Mesendoderm (in vitro differentiated cells): ENCODE data around the gene EIF3I.

Experiments used
- DNase-seq: peaks from one replicate; pipeline ENCODE4 v3.0.0; 2013
- H2AK5ac ChIP-seq: 2 replicates; pipeline ENCODE4 v1.6.1; 2013; ENCODE audit warnings: low read length, inconsistent platforms
- H2BK120ac ChIP-seq: 2 replicates; pipeline ENCODE4 v1.6.1; 2013; ENCODE audit warnings: low read depth, mild to moderate bottlenecking, low read length, moderate library complexity, mixed read lengths
- H2BK15ac ChIP-seq: replicated peaks from 2 replicates; pipeline ENCODE4 v1.6.1; 2013; ENCODE audit warnings: low read depth, mild to moderate bottlenecking, moderate library complexity
- H2BK5ac ChIP-seq: 2 replicates; pipeline ENCODE4 v1.6.1; 2013; ENCODE audit warnings: low read length, inconsistent platforms
- H3K18ac ChIP-seq: 2 replicates; pipeline ENCODE4 v1.6.1; 2013; ENCODE audit warnings: mild to moderate bottlenecking, low read length, mixed read lengths
- H3K23ac ChIP-seq: one replicate; pipeline ENCODE4 v1.6.1; 2013; ENCODE audit warnings: low read length
- H3K27ac ChIP-seq: 2 replicates; pipeline ENCODE4 v1.5.1; 2013; ENCODE audit warnings: low read depth, mild to moderate bottlenecking, inconsistent platforms, low read length, moderate library complexity
- H3K27me3 ChIP-seq: 2 replicates; pipeline ENCODE4 v1.6.1; 2013; ENCODE audit warnings: low read length, control low read depth, mild to moderate bottlenecking, inconsistent platforms; ENCODE audit not compliant: insufficient read depth, poor library complexity
- H3K36me3 ChIP-seq: 2 replicates; pipeline ENCODE4 v1.6.1; 2013; ENCODE audit warnings: low read length, inconsistent platforms; ENCODE audit not compliant: control insufficient read depth, insufficient read depth
- H3K4ac ChIP-seq: one replicate; pipeline ENCODE4 v1.6.1; 2013; ENCODE audit warnings: low read depth, mild to moderate bottlenecking, low read length, moderate library complexity
- H3K4me1 ChIP-seq: 2 replicates; pipeline ENCODE4 v1.6.1; 2013; ENCODE audit warnings: low read depth, low read length, inconsistent platforms; ENCODE audit not compliant: control insufficient read depth
- H3K4me2 ChIP-seq: 2 replicates; pipeline ENCODE4 v1.6.1; 2013; ENCODE audit warnings: low read length
- H3K4me3 ChIP-seq: 2 replicates; pipeline ENCODE4 v1.5.1; 2013; ENCODE audit warnings: mild to moderate bottlenecking, low read length
- H3K56ac ChIP-seq: one replicate; pipeline ENCODE4 v1.6.1; 2013; ENCODE audit warnings: low read length
- H3K79me1 ChIP-seq: 2 replicates; pipeline ENCODE4 v1.6.1; 2013; ENCODE audit warnings: low read length, inconsistent platforms
- H3K79me2 ChIP-seq: 2 replicates; pipeline ENCODE4 v1.6.1; 2013; ENCODE audit warnings: mild to moderate bottlenecking, low read length; ENCODE audit not compliant: control insufficient read depth, insufficient read depth
- H3K9ac ChIP-seq: 2 replicates; pipeline ENCODE4 v1.6.1; 2013; ENCODE audit warnings: low read length, inconsistent platforms
- H4K5ac ChIP-seq: one replicate; pipeline ENCODE4 v1.6.1; 2013; ENCODE audit warnings: low read length
- H4K8ac ChIP-seq: one replicate; pipeline ENCODE4 v1.6.1; 2013; ENCODE audit warnings: low read depth, mild to moderate bottlenecking, control low read depth, low read length, moderate library complexity
- WGBS: extraction: QIAGEN DNeasy Blood & Tissue Kit; methylation state at CpG from one replicate; pipeline ENCODE4 v1.1.7; 2013; ENCODE audit warnings: low lambda C conversion rate, missing lambda C conversion rate; ENCODE audit not compliant: insufficient coverage; ENCODE audit errors: extremely low coverage; 5-methylcytosine and 5-hydroxymethylcytosine counted together

EIF3I gene

DNA sequence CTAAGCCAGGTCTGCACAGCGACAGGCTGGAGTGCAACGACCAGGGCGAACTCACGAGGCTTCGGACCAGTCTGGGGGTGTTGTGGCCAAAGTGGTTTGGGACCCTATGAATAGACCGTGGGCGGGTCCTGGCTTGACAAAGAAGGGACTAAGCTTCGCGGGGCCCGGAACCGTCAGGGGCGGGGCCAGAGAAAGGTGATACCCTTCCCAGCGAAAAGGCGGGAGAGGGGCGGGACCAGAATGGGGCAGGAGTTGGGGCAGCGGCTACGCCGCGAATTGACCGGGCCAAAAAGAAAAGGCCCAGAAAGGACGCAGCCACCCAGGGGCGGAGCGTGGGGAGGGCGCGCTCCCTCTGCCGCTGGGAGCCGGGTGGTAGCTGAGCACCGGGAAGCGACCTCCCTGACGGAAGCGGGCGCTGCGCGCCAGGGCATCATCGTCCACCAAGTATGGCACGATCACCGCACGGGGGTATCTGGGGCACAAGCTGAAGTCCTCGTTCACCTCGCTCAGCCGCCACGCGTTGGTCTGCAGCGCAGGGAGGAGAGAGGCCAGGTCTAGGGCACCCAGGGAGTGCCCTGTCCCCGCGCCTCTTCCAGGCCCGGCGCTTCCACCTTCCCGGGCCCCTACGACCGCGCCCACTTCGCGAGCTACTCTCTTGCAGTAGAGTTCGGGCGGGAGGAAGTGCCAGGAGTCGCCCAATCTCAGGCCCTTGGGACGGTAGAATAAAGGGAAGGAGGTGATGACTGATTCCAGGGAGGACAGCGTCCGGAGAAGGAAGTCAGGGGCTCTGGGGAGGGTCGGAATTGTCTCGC, 18.1 kb downstream of the EIF3I start:
- peak; percentile 91 for DNase-seq
- Histone ChIP-seq H2BK15ac (no peak overlapping the region), H3K18ac (peak overlapping the region; percentile 53), H4K5ac (no peak overlapping the region), H3K56ac (peak overlapping the region; percentile 98), H3K23ac (peak overlapping the region; percentile 37), H4K8ac (no peak overlapping the region), H2AK5ac (no peak overlapping the region), H3K79me2 (no peaks in the 10 kb centered on the region), H3K4me3 (peak overlapping the region; percentile 70), H2BK5ac (peak overlapping the region; percentile 10), H3K36me3 (no peaks in the 10 kb centered on the region), H3K9ac (peak overlapping the region; percentile 90), H2BK120ac (no peak overlapping the region), H3K4me1 (no peaks in the 10 kb centered on the region), H3K27me3 (no peaks in the 10 kb centered on the region), H3K4me2 (peak overlapping the region; percentile 98), H3K79me1 (no peaks in the 10 kb centered on the region), H3K4ac (peak overlapping the region; percentile 11), H3K27ac (peak overlapping the region; percentile 47)
- no CpG with 5 or more reads among the region's 62 CpGs for WGBS

DNA sequence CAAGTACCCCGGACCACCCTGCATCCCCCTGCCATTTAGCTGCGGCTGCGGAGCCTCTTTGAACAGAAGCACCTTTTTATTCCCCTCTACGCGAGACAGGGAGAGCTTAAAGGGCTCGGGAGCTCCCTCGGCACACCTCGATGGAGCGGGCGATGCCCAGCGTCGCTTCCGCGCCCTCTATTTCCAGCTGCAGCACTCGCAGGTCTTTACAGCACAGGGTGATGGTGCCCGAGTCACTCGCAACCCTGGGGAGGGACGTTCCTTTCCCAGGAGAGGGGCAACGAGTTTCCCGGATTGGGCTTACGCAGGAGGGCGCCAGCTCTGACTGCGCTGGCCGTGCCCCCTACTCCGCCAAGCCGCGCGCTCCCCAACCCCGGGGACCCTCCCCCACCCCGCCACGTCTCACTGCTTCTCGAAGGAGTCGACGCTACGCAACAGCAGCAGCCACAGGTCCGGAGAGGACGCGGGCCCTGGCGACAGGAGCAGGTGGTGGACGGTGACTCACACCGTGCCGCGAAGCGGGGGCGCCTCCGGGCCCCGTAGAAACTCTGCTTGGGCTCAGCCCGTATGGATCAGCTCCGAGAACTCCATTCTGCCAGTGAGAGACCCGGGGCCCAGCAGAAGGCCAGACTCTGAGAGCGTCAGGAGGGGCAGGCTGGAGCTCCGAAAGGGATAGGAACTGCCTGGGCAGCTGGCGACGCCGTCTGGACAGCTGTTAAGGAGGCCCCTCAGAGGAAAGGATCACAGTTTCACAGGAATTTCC, 19.0 kb downstream of the EIF3I start:
- Histone ChIP-seq H2BK5ac (no peak overlapping the region), H3K27ac (peak overlapping the region; percentile 34), H3K79me1 (no peaks in the 10 kb centered on the region), H3K79me2 (no peaks in the 10 kb centered on the region), H3K23ac (no peak overlapping the region), H2BK15ac (no peak overlapping the region), H3K36me3 (no peaks in the 10 kb centered on the region), H2AK5ac (no peak overlapping the region), H4K8ac (no peak overlapping the region), H3K9ac (peak overlapping the region; percentile 90), H3K27me3 (no peaks in the 10 kb centered on the region), H3K18ac (peak overlapping the region; percentile 11), H2BK120ac (no peak overlapping the region), H3K4me3 (peak overlapping the region; percentile 70), H4K5ac (no peak overlapping the region), H3K4me1 (no peaks in the 10 kb centered on the region), H3K56ac (peak overlapping the region; percentile 98), H3K4me2 (peak overlapping the region; percentile 94), H3K4ac (peak overlapping the region; percentile 11)
- WGBS = no CpG with 5 or more reads among the region's 55 CpGs
- DNase-seq = peak; percentile 75

DNA sequence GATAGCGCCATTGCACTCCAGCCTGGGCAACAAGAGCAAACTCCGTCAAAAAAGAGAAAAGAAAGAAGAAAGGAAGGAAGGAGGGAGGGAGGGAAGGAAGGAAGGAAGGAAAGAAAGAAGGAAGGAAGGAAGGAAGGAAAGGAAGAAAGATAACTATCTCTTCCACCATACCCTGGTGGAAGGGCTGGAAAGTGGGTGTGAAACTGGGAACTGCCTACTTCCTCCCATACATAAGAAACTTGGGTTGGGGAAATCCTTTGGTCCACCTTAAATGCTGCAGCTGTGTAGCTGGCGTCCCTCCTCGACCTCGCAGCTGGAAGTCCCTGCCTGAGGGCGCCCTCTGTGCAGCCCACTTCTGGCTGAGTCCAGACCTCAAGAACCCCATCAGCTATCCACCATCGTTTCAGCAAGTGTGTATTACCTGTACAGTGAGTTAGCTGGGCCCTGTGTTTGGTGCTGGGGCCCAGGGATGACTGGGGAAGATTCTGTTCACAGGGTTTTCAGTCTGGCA, 20.2 kb downstream of the EIF3I start:
- Histone ChIP-seq H3K36me3 (no peaks in the 10 kb centered on the region), H3K9ac (no peak overlapping the region), H3K27ac (no peak overlapping the region), H3K4ac (no peak overlapping the region), H3K4me3 (no peak overlapping the region), H3K79me1 (no peaks in the 10 kb centered on the region), H4K5ac (no peak overlapping the region), H3K4me1 (no peaks in the 10 kb centered on the region), H2BK15ac (no peak overlapping the region), H2BK120ac (no peak overlapping the region), H2BK5ac (no peak overlapping the region), H3K4me2 (no peak overlapping the region), H4K8ac (no peak overlapping the region), H3K18ac (no peak overlapping the region), H3K79me2 (no peaks in the 10 kb centered on the region), H2AK5ac (no peak overlapping the region), H3K56ac (peak overlapping the region; percentile 25), H3K27me3 (no peaks in the 10 kb centered on the region), H3K23ac (no peak overlapping the region)
- no CpG with 5 or more reads among the region's 7 CpGs for WGBS
- DNase-seq = no peak

DNA sequence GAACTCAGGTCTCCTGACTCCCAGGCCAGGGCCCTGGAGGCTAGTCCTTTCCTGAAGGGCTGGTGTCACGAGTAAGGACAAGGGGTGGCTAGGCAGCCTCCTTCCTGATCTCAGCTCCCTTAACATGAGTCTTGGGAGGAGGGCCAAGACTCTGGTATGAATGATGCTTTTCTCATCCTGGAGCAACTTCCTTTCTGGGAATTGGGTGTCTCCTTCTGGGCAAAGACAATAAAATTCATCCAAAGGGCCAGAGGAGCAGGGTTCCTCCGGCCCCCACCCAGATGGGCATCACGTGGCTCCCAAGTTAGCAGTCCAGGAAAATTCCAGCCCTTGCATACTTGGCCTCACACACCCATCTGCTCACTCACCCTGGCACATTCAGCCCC, 24.7 kb downstream of the EIF3I start, which contains the start of gene FAM167B:
TSS of gene FAM167B (plus strand) at position 335 of the 386 bp plus-strand sequence. CDS start 200 bp downstream, outside the sequence.
- H3K4me1 ChIP-seq = peaks cover 1% of the 10 kb centered on the region
- no peaks in the 10 kb centered on the region for H3K79me1 ChIP-seq
- no peak within 1 kb of the TSS for H3K4ac ChIP-seq
- no peak within 1 kb of the TSS for H3K27ac ChIP-seq
- no peaks in the 10 kb centered on the region for H3K36me3 ChIP-seq
- no peak within 1 kb of the TSS for H2BK5ac ChIP-seq
- H3K4me2 ChIP-seq = no peak within 1 kb of the TSS
- H3K9ac ChIP-seq = no peak within 1 kb of the TSS
- DNase-seq = no peak
- no CpG with 5 or more reads among the region's 3 CpGs for WGBS
- H4K8ac ChIP-seq = no peak within 1 kb of the TSS
- no peak within 1 kb of the TSS for H3K56ac ChIP-seq
- no peak within 1 kb of the TSS for H3K4me3 ChIP-seq
- no peak within 1 kb of the TSS for H2AK5ac ChIP-seq
- H4K5ac ChIP-seq = no peak within 1 kb of the TSS
- no peaks in the 10 kb centered on the region for H3K79me2 ChIP-seq
- no peaks in the 10 kb centered on the region for H3K27me3 ChIP-seq
- no peak within 1 kb of the TSS for H3K23ac ChIP-seq
- no peak within 1 kb of the TSS for H2BK15ac ChIP-seq
- H3K18ac ChIP-seq = no peak within 1 kb of the TSS
- H2BK120ac ChIP-seq = no peak within 1 kb of the TSS

DNA sequence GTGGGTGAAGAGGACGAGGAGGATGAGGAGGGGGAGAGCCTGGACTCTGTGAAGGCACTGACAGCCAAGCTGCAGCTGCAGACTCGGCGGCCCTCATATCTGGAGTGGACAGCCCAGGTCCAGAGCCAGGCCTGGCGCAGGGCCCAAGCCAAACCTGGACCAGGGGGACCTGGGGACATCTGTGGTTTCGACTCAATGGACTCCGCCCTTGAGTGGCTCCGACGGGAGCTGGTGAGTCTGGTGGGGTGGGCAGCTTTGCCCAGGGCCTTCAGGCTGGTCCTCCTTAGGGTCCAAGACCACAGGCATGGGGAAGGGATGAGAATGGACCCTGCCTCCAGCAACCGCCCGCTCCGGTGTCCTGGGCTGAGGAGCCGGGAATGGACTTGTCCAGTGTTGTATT, 25.2 kb downstream of the EIF3I start:
- H2BK120ac ChIP-seq = no peak overlapping the region
- H3K9ac ChIP-seq = no peak overlapping the region
- peaks cover 1% of the 10 kb centered on the region for H3K4me1 ChIP-seq
- H4K5ac ChIP-seq = no peak overlapping the region
- no peak overlapping the region for H3K56ac ChIP-seq
- no peak overlapping the region for H3K4me2 ChIP-seq
- H3K27me3 ChIP-seq = no peaks in the 10 kb centered on the region
- H3K79me2 ChIP-seq = no peaks in the 10 kb centered on the region
- no peak overlapping the region for H3K4ac ChIP-seq
- no peaks in the 10 kb centered on the region for H3K79me1 ChIP-seq
- H3K23ac ChIP-seq = no peak overlapping the region
- no peak overlapping the region for H3K27ac ChIP-seq
- no CpG with 5 or more reads among the region's 12 CpGs for WGBS
- H2AK5ac ChIP-seq = no peak overlapping the region
- H2BK5ac ChIP-seq = no peak overlapping the region
- H3K4me3 ChIP-seq = no peak overlapping the region
- H3K36me3 ChIP-seq = no peaks in the 10 kb centered on the region
- DNase-seq = no peak
- H2BK15ac ChIP-seq = no peak overlapping the region
- no peak overlapping the region for H4K8ac ChIP-seq
- H3K18ac ChIP-seq = no peak overlapping the region
